Lung (tissue), 12 donors: ENCODE data around the gene WDR38. TPM values are rescaled to one million over a fixed set of nuclear protein-coding genes. Genes with fewer than 3 reads are reported as not detected.

Experiments used
- ATAC-seq: fragments of 200-7000 bp; cut with Tn5 transposase; one replicate; pipeline ENCODE4 v1.9.1; 2020; ENCODE audit warnings: moderate number of reproducible peaks; ENCODE audit not compliant: insufficient read depth, low FRiP score
- DNase-seq, 3 donors: peaks; one replicate each; pipeline ENCODE4 v3.0.0-alpha.2; 2013 to 2017
- H3K27ac ChIP-seq, 2 donors: one replicate each; pipeline ENCODE4 v1.5.1; 2013; ENCODE audit warnings: mild to moderate bottlenecking in 2 of 2, moderate library complexity in 2 of 2, control low read depth in 1 of 2, inconsistent platforms in 1 of 2, low read depth in 1 of 2, low read length in 1 of 2
- H3K27me3 ChIP-seq, 3 donors: one replicate each; pipeline ENCODE4 v1.5.1; 2013; ENCODE audit warnings: low read length in 2 of 3; ENCODE audit not compliant: control insufficient read depth in 3 of 3, insufficient read depth in 3 of 3
- H3K36me3 ChIP-seq, 4 donors: one replicate each; pipeline ENCODE4 v1.5.1; 2013; ENCODE audit warnings: low read length in 4 of 4, mild to moderate bottlenecking in 1 of 4, moderate library complexity in 1 of 4; ENCODE audit not compliant: control insufficient read depth in 4 of 4, insufficient read depth in 4 of 4
- H3K4me1 ChIP-seq, 5 donors: one replicate each; pipeline ENCODE4 v1.5.1; 2013; ENCODE audit warnings: low read length in 5 of 5, mild to moderate bottlenecking in 2 of 5, moderate library complexity in 1 of 5; ENCODE audit not compliant: control insufficient read depth in 5 of 5, insufficient read depth in 5 of 5
- H3K4me3 ChIP-seq: one replicate; pipeline ENCODE4 v1.5.1; 2013; ENCODE audit warnings: mild to moderate bottlenecking, control low read depth, moderate library complexity
- H3K9ac ChIP-seq, 2 donors: one replicate each; pipeline ENCODE4 v1.5.1; 2013; ENCODE audit warnings: low read length in 2 of 2, control low read depth in 1 of 2; ENCODE audit not compliant: insufficient read depth in 1 of 2
- H3K9me3 ChIP-seq, 4 donors: one replicate each; pipeline ENCODE4 v1.5.1; 2013; ENCODE audit warnings: low read length in 3 of 4, mild to moderate bottlenecking in 1 of 4, moderate library complexity in 1 of 4; ENCODE audit not compliant: control insufficient read depth in 4 of 4, insufficient read depth in 3 of 4
- WGBS, 2 donors: extraction: QIAGEN DNeasy Blood & Tissue Kit; methylation state at CpG; one replicate each; pipeline ENCODE4 v1.1.7; 2013; 5-methylcytosine and 5-hydroxymethylcytosine counted together
- polyA plus RNA-seq, 2 donors: library from polyadenylated mRNA; stranded (reverse); fragments of 200-250 nt; gene quantifications; one replicate each; pipeline ENCODE4 v1.2.1, GENCODE V29; 2013
- total RNA-seq, 2 donors: library from RNA; depleted of rRNA in 1 of 2; stranded (reverse); fragments of >200 nt in 1 of 2; gene quantifications; one replicate each; pipeline ENCODE4 v1.2.1, GENCODE V29; 2014 to 2021
- TF ChIP-seq, protein P1 (sequence below): IDR thresholded peaks from 2 replicates; pipeline ENCODE4 v1.5.1; 2012; ENCODE audit warnings: mild to moderate bottlenecking; ENCODE audit errors: control extremely low read depth, extremely low read depth
- donor health status: control.
- donor health status: control.
- donor health status: Bipolar disorder and iron deficiency.
- donor health status: healthy.
- donor health status: DM: yes; HTN: yes; CAD: no.

Gene WDR38
- total and polyA plus RNA-seq, 4 donors = 6.0 to 28.9 (median 12.1) TPM

DNA sequence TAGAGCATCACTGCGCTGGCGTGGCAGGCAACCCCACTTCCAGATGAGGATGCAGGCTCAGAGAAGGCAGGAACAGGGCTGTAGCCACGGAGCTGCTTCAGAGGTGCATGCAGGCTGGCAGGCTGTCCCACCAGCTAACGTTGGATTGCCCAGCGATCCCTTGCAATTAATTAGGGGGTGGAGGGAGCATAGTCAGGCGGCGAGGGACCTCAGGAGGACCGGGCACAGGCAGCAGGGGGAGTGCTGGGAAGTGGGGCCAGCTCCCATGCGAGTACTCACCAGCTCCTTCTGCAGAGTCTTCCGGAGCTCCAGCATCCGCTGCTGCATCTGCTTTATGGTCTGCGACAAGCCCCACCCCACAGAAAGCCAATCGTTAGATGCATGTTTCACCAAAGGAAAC lies 29.0 kb downstream of the WDR38 start:
- WGBS, 2 donors = 83 to 86% methylated on average over 13 of the region's 13 CpGs
- H3K9ac ChIP-seq = no peak overlapping the region
- TF ChIP-seq, protein P1, sequence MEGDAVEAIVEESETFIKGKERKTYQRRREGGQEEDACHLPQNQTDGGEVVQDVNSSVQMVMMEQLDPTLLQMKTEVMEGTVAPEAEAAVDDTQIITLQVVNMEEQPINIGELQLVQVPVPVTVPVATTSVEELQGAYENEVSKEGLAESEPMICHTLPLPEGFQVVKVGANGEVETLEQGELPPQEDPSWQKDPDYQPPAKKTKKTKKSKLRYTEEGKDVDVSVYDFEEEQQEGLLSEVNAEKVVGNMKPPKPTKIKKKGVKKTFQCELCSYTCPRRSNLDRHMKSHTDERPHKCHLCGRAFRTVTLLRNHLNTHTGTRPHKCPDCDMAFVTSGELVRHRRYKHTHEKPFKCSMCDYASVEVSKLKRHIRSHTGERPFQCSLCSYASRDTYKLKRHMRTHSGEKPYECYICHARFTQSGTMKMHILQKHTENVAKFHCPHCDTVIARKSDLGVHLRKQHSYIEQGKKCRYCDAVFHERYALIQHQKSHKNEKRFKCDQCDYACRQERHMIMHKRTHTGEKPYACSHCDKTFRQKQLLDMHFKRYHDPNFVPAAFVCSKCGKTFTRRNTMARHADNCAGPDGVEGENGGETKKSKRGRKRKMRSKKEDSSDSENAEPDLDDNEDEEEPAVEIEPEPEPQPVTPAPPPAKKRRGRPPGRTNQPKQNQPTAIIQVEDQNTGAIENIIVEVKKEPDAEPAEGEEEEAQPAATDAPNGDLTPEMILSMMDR = no peak
- no peak overlapping the region for H3K27ac ChIP-seq
- peaks cover 0 to 4% (median 0%) of the 10 kb centered on the region in 5 donors for H3K4me1 ChIP-seq
- no peak for DNase-seq
- peaks cover 8 to 59% (median 18%) of the 10 kb centered on the region in 4 donors for H3K36me3 ChIP-seq
- no peak for ATAC-seq
- H3K27me3 ChIP-seq = no peaks in the 10 kb centered on the region
- no peak overlapping the region for H3K4me3 ChIP-seq
- no peaks in the 10 kb centered on the region for H3K9me3 ChIP-seq

DNA sequence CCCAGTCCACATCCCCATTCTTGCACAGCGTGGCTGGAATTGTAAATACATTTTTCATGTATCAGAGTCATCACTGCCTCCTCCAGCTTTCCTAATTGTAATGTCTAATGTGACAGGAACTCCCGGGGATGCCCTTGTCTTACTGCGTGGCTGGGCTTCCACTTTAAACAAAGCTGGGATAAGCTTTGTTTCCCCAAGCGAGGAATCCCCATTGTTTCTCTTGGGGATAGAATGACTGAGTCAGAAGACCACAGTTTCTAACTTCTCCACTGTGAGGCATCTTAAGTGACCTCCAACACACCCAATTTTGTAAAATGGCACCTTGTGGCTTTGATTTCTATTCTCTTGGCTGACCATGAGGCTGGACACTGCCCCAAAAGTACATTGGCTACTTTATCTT lies 31.1 kb downstream of the WDR38 start:
- TF ChIP-seq, protein P1 = no peak
- ATAC-seq (no peak), DNase-seq (no peak)
- no peaks in the 10 kb centered on the region for H3K27me3 ChIP-seq
- H3K36me3 ChIP-seq = peaks cover 10 to 64% (median 26%) of the 10 kb centered on the region in 4 donors
- no peak overlapping the region for H3K4me3 ChIP-seq
- H3K27ac ChIP-seq = no peak overlapping the region
- H3K9me3 ChIP-seq = no peaks in the 10 kb centered on the region
- peaks cover 0 to 4% (median 0%) of the 10 kb centered on the region in 5 donors for H3K4me1 ChIP-seq
- H3K9ac ChIP-seq = no peak overlapping the region
- 79 to 81% methylated on average over 4 of the region's 4 CpGs for WGBS, 2 donors

DNA sequence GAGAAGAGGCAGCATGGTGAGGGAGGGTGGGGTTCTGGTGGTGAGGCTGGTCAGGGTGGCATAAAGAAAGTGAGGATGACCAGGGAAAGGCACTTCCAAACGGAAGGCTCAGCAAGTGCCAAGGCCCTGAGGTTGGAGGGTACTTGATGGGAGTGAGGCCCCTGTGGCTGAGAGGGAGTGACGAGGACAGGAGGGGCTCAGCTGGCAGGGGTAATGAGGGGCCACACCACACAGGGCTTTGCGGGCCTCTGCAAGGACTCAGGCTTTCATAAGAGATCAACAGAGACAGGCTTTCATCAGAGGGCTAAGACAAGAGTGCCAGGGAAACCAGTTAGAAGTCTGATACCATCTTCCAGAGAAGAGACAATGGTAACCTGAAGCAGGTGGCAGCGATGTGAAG lies 32.3 kb downstream of the WDR38 start:
- Histone ChIP-seq H3K9ac (no peak overlapping the region), H3K4me1 (no peaks in the 10 kb centered on the region), H3K9me3 (peaks cover 0 to 1% (median 0%) of the 10 kb centered on the region in 4 donors), H3K4me3 (no peak overlapping the region), H3K36me3 (peaks cover 9 to 66% (median 33%) of the 10 kb centered on the region in 4 donors), H3K27ac (no peak overlapping the region), H3K27me3 (no peaks in the 10 kb centered on the region)
- 93 to 95% methylated on average over 4 of the region's 4 CpGs for WGBS, 2 donors
- DNase-seq = no peak
- TF ChIP-seq, protein P1 = no peak
- no peak for ATAC-seq

DNA sequence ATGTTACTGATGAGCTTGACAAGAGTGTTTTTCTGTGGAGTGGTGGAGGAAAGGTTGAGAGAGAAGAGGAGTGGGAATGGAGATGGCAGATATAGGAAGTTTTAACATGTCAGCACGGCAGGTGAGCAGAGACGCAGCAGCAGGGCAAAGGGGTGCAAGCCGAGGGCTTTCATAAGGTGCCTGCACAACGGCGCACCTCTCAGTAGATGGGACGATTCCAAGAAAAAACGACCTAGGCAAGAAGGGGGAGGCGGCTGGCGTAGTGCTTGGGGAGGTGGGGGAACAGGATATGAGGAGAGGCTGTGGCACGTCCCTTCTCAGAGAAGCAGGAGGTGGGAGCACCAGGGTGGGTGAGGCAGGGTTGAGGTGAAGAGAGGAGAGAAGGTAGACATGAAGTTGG lies 33.2 kb downstream of the WDR38 start:
- whole genome bisulfite sequencing, 2 donors = 90 to 91% methylated on average over 10 of the region's 10 CpGs
- TF ChIP-seq, protein P1 = no peak
- Histone ChIP-seq H3K27me3 (no peaks in the 10 kb centered on the region), H3K4me3 (no peak overlapping the region), H3K36me3 (peaks cover 9 to 64% (median 31%) of the 10 kb centered on the region in 4 donors), H3K4me1 (no peaks in the 10 kb centered on the region), H3K9me3 (peaks cover 0 to 3% (median 0%) of the 10 kb centered on the region in 4 donors), H3K27ac (no peak overlapping the region), H3K9ac (no peak overlapping the region)
- ATAC-seq (no peak), DNase-seq (no peak)
